Measurements from ENCODE around the gene TBCA.

The TBCA gene

GRCh38 chr5:77797136-77797535, 21.0 kb upstream of the TBCA start:
- in situ Hi-C loops (cut with MboI; ENCODE audit: low pct_unique_long_range_greater_than_20kb, low sequenced_read_pairs, unreplicated experiment): no loop called here
- DNase-seq (ENCODE audit: low spot score): no peak
- no peak for TF ChIP-seq CTCF (IDR thresholded peaks at IDR 0.05; ENCODE audit: extremely low read depth, insufficient read depth, missing control alignments)

- no peak for TF ChIP-seq CTCF (IDR thresholded peaks at IDR 0.05; ENCODE audit: extremely low read depth, insufficient read depth, missing control alignments)
- in situ Hi-C loops (cut with MboI; ENCODE audit: low pct_unique_long_range_greater_than_20kb, low sequenced_read_pairs, unreplicated experiment): no loop called here
Measured at GRCh38 chr5:77795846-77796245, 19.7 kb upstream of the TBCA start.

GRCh38 chr5:77795268-77795667, 19.1 kb upstream of the TBCA start:
- no peak for DNase-seq (ENCODE audit: low spot score)
- TF ChIP-seq CTCF (IDR thresholded peaks at IDR 0.05; ENCODE audit: extremely low read depth, insufficient read depth, missing control alignments): no peak
- in situ Hi-C loops (cut with MboI; ENCODE audit: low pct_unique_long_range_greater_than_20kb, low sequenced_read_pairs, unreplicated experiment): no loop called here

More at GRCh38 chr5:77795846-77796245, 19.7 kb upstream of the TBCA start:
- DNase-seq (ENCODE audit: low spot score): no peak

GRCh38 chr5:77791926-77792325, 15.8 kb upstream of the TBCA start:
- in situ Hi-C loops (cut with MboI; ENCODE audit: low pct_unique_long_range_greater_than_20kb, low sequenced_read_pairs, unreplicated experiment): no loop called here
- no peak for DNase-seq (ENCODE audit: low spot score)

GRCh38 chr5:77791356-77791755, 15.2 kb upstream of the TBCA start:
- in situ Hi-C loops (cut with MboI; ENCODE audit: low pct_unique_long_range_greater_than_20kb, low sequenced_read_pairs, unreplicated experiment): no loop called here
- no peak for TF ChIP-seq CTCF (IDR thresholded peaks at IDR 0.05; ENCODE audit: extremely low read depth, insufficient read depth, missing control alignments)
- DNase-seq (ENCODE audit: low spot score): no peak

More at GRCh38 chr5:77791926-77792325, 15.8 kb upstream of the TBCA start:
- TF ChIP-seq CTCF (IDR thresholded peaks at IDR 0.05; ENCODE audit: extremely low read depth, insufficient read depth, missing control alignments): no peak

- no peak for DNase-seq (ENCODE audit: low spot score)
- no peak for TF ChIP-seq CTCF (IDR thresholded peaks at IDR 0.05; ENCODE audit: extremely low read depth, insufficient read depth, missing control alignments)
- in situ Hi-C loops (cut with MboI; ENCODE audit: low pct_unique_long_range_greater_than_20kb, low sequenced_read_pairs, unreplicated experiment): no loop called here
Measured at GRCh38 chr5:77785229-77785628, 9.1 kb upstream of the TBCA start.

- in situ Hi-C loops (cut with MboI; ENCODE audit: low pct_unique_long_range_greater_than_20kb, low sequenced_read_pairs, unreplicated experiment): loop anchor here (5.0 kb wide), 1 partner anchor 53 kb away; no protein-coding TSS in a partner anchor
- TF ChIP-seq CTCF (IDR thresholded peaks at IDR 0.05; ENCODE audit: extremely low read depth, insufficient read depth, missing control alignments): no peak
- no peak for DNase-seq (ENCODE audit: low spot score)
Measured at GRCh38 chr5:77784735-77785134, 8.6 kb upstream of the TBCA start.

All from GM13977 (cell line).